Endothelial cell (in vitro differentiated cells): ENCODE results near the gene SEC11A. TPM values are rescaled to one million over a fixed set of nuclear protein-coding genes. Genes with fewer than 3 reads are reported as not detected.
A peak's percentile ranks its signal among the peaks of the same experiment; 100 is the strongest.
"Not testable (repeated sequence)": the region's sequence is repeated elsewhere in the genome, so short reads cannot be mapped to it uniquely, and the experiment has no call there.

Source experiments
- DNase-seq: peaks from one replicate; pipeline ENCODE4 v3.0.0; 2021; ENCODE audit warnings: low spot score
- H3K27ac Mint-ChIP-seq: one replicate; pipeline ENCODE4 v1.8.0; 2021; ENCODE audit warnings: mixed read lengths, inconsistent platforms; ENCODE audit not compliant: unreplicated experiment
- H3K27me3 Mint-ChIP-seq: one replicate; pipeline ENCODE4 v1.8.0; 2021; ENCODE audit warnings: mild to moderate bottlenecking, moderate library complexity, mixed read lengths, inconsistent platforms; ENCODE audit not compliant: unreplicated experiment
- H3K36me3 Mint-ChIP-seq: one replicate; pipeline ENCODE4 v1.8.0; 2021; ENCODE audit warnings: mild to moderate bottlenecking, low read depth, mixed read lengths, inconsistent platforms; ENCODE audit not compliant: unreplicated experiment
- H3K4me1 Mint-ChIP-seq: one replicate; pipeline ENCODE4 v1.8.0; 2021; ENCODE audit warnings: mild to moderate bottlenecking, mixed read lengths, inconsistent platforms; ENCODE audit not compliant: unreplicated experiment
- H3K4me3 Mint-ChIP-seq: one replicate; pipeline ENCODE4 v1.8.0; 2021; ENCODE audit warnings: mild to moderate bottlenecking, mixed read lengths, inconsistent platforms; ENCODE audit not compliant: unreplicated experiment
- H3K9me3 Mint-ChIP-seq: one replicate; pipeline ENCODE4 v1.8.0; 2021; ENCODE audit warnings: mixed read lengths, inconsistent platforms; ENCODE audit not compliant: unreplicated experiment
- CTCF ChIP-seq: fragments of 200-600 bp; sonication (generic); IDR thresholded peaks from one replicate; pipeline ENCODE4 v1.5.0; 2021; ENCODE audit warnings: antibody characterized with exemption; ENCODE audit not compliant: unreplicated experiment
- total RNA-seq: library from RNA; stranded (reverse); fragmentation: NEBNext Ultra II Directional; extraction: Animal tissue kit (Norgen Biotek cat#: 25700); gene quantifications from one replicate; pipeline ENCODE4 v1.2.1, GENCODE V29; 2021; ENCODE audit not compliant: unreplicated experiment

SEC11A gene
- total RNA-seq, 1 donor from 2014 or later = 204 TPM

GRCh38 chr15:84699538-84700191 lies 16.3 kb downstream of the SEC11A start:
- no peaks in the 10 kb centered on the region for H3K36me3 Mint-ChIP-seq
- TF ChIP-seq CTCF = no peak
- no peak for DNase-seq
- H3K4me3 Mint-ChIP-seq = no peak overlapping the region
- no peaks in the 10 kb centered on the region for H3K27me3 Mint-ChIP-seq
- H3K9me3 Mint-ChIP-seq = no peaks in the 10 kb centered on the region
- H3K4me1 Mint-ChIP-seq = no peaks in the 10 kb centered on the region
- no peak overlapping the region for H3K27ac Mint-ChIP-seq

GRCh38 chr15:84697236-84697990 lies 18.5 kb downstream of the SEC11A start:
- no peak for DNase-seq
- H3K27me3 Mint-ChIP-seq = no peaks in the 10 kb centered on the region
- H3K36me3 Mint-ChIP-seq = no peaks in the 10 kb centered on the region
- H3K27ac Mint-ChIP-seq = no peak overlapping the region
- no peak for TF ChIP-seq CTCF
- no peaks in the 10 kb centered on the region for H3K9me3 Mint-ChIP-seq
- H3K4me1 Mint-ChIP-seq = no peaks in the 10 kb centered on the region
- H3K4me3 Mint-ChIP-seq = no peak overlapping the region

- Mint-ChIP-seq H3K4me1 (no peaks in the 10 kb centered on the region), H3K36me3 (no peaks in the 10 kb centered on the region), H3K27ac (no peak overlapping the region), H3K9me3 (no peaks in the 10 kb centered on the region), H3K4me3 (no peak overlapping the region), H3K27me3 (no peaks in the 10 kb centered on the region)
- no peak for TF ChIP-seq CTCF
- no peak for DNase-seq
These were observed 19.2 kb downstream of the SEC11A start for GRCh38 chr15:84696757-84697156.

- no peak for DNase-seq
- Mint-ChIP-seq H3K27ac (no peak overlapping the region), H3K36me3 (peaks cover 12% of the 10 kb centered on the region), H3K4me1 (no peaks in the 10 kb centered on the region), H3K9me3 (no peaks in the 10 kb centered on the region), H3K27me3 (no peaks in the 10 kb centered on the region), H3K4me3 (peak overlapping the region; percentile 74)
- no peak for TF ChIP-seq CTCF
These were observed 25.6 kb downstream of the SEC11A start for GRCh38 chr15:84690342-84690741.

- Mint-ChIP-seq H3K36me3 (peaks cover 12% of the 10 kb centered on the region), H3K4me1 (no peaks in the 10 kb centered on the region), H3K27ac (no peak overlapping the region), H3K4me3 (peak overlapping the region; percentile 74), H3K9me3 (no peaks in the 10 kb centered on the region), H3K27me3 (no peaks in the 10 kb centered on the region)
- TF ChIP-seq CTCF = no peak
- no peak for DNase-seq
These were observed 26.1 kb downstream of the SEC11A start for GRCh38 chr15:84689858-84690257.

GRCh38 chr15:84686446-84686845 lies 29.5 kb downstream of the SEC11A start:
- not testable (repeated sequence) for H3K4me3 Mint-ChIP-seq, H3K27ac Mint-ChIP-seq, DNase-seq, H3K27me3 Mint-ChIP-seq, H3K9me3 Mint-ChIP-seq
- Mint-ChIP-seq H3K4me1 (peaks cover 10% of the 10 kb centered on the region), H3K36me3 (peaks cover 17% of the 10 kb centered on the region)
